ENCODE data around the gene IL36B.

GRCh38 chr2:113036763-113037162, 15.9 kb downstream of the IL36B start:
- TF ChIP-seq GATA2 (IDR thresholded peaks at IDR 0.05; ENCODE audit: low read depth, low read length) (no peak), GATA3 (IDR thresholded peaks at IDR 0.05; ENCODE audit: low read depth, low read length) (no peak)
